Small intestine (tissue), 7 donors: Measurements from ENCODE around the gene DEPDC1B. TPM values are rescaled to one million over a fixed set of nuclear protein-coding genes. Genes with fewer than 3 reads are reported as not detected.

Source experiments
- DNase-seq, 2 donors: peaks; one replicate each; pipeline versions ENCODE4 v3.0.0 to v3.0.0-alpha.2; 2013
- FAIRE-seq: peaks from 2 replicates; lab custom pipeline; 2012; peaks lifted over from hg19 to GRCh38; lab: Jason Lieb, UNC
- H3K27ac ChIP-seq, 3 donors: one replicate each; pipeline ENCODE4 v1.5.1; 2013; ENCODE audit warnings: low read length in 2 of 3, mild to moderate bottlenecking in 2 of 3, control low read depth in 1 of 3, inconsistent platforms in 1 of 3, low read depth in 1 of 3, moderate library complexity in 1 of 3
- H3K27me3 ChIP-seq, 3 donors: one replicate each; pipeline ENCODE4 v1.6.1; 2013; ENCODE audit warnings: low read length in 3 of 3, inconsistent platforms in 1 of 3; ENCODE audit not compliant: control insufficient read depth in 3 of 3, insufficient read depth in 3 of 3
- H3K36me3 ChIP-seq, 3 donors: one replicate each; pipeline ENCODE4 v1.6.1; 2013; ENCODE audit warnings: low read length in 3 of 3, inconsistent platforms in 1 of 3, low read depth in 1 of 3, mild to moderate bottlenecking in 1 of 3, moderate library complexity in 1 of 3; ENCODE audit not compliant: control insufficient read depth in 3 of 3, insufficient read depth in 2 of 3
- H3K4me1 ChIP-seq, 3 donors: one replicate each; pipeline ENCODE4 v1.6.1; 2013; ENCODE audit warnings: low read length in 2 of 3, inconsistent platforms in 1 of 3, low read depth in 1 of 3, mild to moderate bottlenecking in 1 of 3, moderate library complexity in 1 of 3; ENCODE audit not compliant: control insufficient read depth in 3 of 3, insufficient read depth in 2 of 3
- H3K4me3 ChIP-seq, 3 donors: one replicate each; pipeline ENCODE4 v1.5.1; 2013; ENCODE audit warnings: low read length in 3 of 3, control low read depth in 1 of 3, inconsistent platforms in 1 of 3, low read depth in 1 of 3, mild to moderate bottlenecking in 1 of 3, moderate library complexity in 1 of 3
- H3K9me3 ChIP-seq, 2 donors: one replicate each; pipeline ENCODE4 v1.6.1; 2013; ENCODE audit warnings: low read depth in 1 of 2, low read length in 1 of 2; ENCODE audit not compliant: control insufficient read depth in 2 of 2, insufficient read depth in 1 of 2
- WGBS, 3 donors: extraction: QIAGEN DNeasy Blood & Tissue Kit; methylation state at CpG; one replicate each; pipeline ENCODE4 v1.1.7; 2013; 5-methylcytosine and 5-hydroxymethylcytosine counted together
- polyA plus RNA-seq, 4 donors: library from polyadenylated mRNA; stranded (reverse) in 3 of 4; unstranded in 1 of 4; fragments of 200-250 nt in 3 of 4; fragments of 120-200 nt in 1 of 4; gene quantifications; one replicate each; pipeline versions ENCODE4 v1.2.1 to v1.2.3, GENCODE V29; 2013
- donor health status: healthy with polysubstance abuse.
- donor health status: control.
- donor health status: control.
- donor health status: Bipolar disorder and iron deficiency.
- donor health status: healthy.

Gene DEPDC1B
- polyA plus RNA-seq, 4 donors, result 2.4 to 25.4 (median 14.3) TPM

DNA sequence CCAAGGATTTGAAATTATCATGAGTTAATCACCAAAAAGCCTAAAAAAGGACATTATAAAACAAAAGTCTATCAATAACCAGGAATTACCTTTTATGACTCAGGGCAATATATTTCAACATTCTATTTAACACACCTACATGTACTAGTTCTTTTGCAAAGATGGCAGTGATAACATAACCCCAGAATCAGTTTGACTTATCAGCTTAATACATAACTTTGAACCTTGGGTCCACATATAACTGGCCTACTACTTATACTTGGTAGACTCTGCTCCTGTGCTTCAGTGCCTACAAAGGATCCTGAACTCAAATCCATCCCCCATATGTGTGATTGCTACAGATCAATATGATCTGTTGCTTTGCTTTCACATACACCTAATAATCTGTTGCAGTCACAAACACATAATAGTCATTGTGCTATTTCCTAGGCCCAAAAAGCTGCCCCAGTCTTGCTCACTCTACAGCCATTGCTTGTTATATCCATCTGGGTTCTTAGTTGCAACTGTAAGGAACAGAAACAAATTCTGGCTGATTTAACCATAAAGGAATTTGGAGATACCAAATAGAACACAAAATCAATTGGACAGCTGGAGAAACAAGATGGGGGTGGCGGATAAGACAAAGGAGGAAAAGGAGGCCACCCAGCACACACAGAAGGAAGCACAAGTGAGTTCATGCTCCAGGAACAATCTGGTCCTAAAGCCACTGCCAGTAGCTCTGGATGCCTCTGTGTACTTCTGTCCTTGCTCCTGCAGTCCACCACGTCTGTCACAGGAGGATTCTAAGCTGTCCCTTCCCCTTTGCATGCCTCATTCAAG lies 25.5 kb downstream of the DEPDC1B start:
- Histone ChIP-seq H3K27me3 (no peaks in the 10 kb centered on the region), H3K36me3 (no peaks in the 10 kb centered on the region), H3K4me3 (no peak overlapping the region), H3K27ac (peak overlapping the region; percentile 43 to 88 (median 73)), H3K9me3 (no peaks in the 10 kb centered on the region), H3K4me1 (peaks cover 0 to 58% (median 2%) of the 10 kb centered on the region in 3 donors)
- FAIRE-seq (no peak), DNase-seq (peak; percentile 67 to 94)
- 45 to 59% (median 54%) methylated on average over 2 of the region's 2 CpGs for WGBS, 3 donors

DNA sequence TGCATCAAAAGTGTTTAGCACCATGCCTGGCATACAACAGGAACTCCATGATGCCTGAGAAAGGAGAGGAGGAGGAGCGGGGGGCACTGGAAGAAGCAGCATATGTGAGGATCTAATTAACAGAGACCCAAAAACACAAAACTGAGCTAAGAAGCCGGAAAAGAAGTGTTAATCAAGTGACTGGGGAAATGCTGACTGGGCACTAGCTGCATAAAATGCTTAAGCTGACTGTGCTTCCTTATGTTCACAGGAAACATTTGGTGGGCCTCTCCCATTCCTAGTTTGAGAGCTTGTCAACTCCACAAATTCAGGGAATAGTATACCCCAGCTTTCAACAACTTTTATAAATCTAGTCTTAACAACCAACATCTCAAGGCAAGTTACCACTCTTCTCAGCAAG lies 26.6 kb downstream of the DEPDC1B start:
- Histone ChIP-seq H3K4me1 (peaks cover 0 to 58% (median 2%) of the 10 kb centered on the region in 3 donors), H3K27ac (peak overlapping the region; percentile 87 to 89 (median 88)), H3K36me3 (no peaks in the 10 kb centered on the region), H3K9me3 (no peaks in the 10 kb centered on the region), H3K27me3 (no peaks in the 10 kb centered on the region), H3K4me3 (no peak overlapping the region)
- 12 to 63% (median 38%) methylated on average over 2 of the region's 2 CpGs for WGBS, 3 donors
- FAIRE-seq (no peak), DNase-seq (peak in 1 of 2 donors; percentile 67)

DNA sequence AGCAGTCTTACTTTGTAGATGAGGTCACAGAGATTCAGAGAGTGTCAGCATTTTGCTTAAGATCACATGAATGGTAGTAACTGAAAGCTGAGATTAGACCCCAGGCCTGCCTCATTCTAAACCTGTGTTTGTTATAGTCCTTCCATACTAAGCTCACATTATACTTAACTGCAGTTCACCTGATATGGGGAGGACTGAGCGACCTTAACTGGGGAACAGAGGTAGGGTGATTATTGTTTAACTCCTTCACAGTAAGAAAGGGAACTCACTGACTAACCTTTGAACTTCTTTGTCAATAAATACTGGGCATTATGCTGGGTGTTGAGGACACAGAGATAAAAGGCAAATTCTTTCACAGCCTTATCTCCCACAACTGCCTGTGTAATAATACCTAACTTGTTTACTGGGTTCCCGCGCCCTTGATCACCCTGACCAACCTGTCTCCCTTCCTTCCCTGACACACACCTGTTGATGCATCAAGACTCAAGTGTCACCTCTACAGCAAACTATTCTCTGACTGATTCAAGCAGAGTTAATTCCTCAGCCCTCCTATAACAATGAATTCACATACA lies 27.2 kb downstream of the DEPDC1B start:
- H3K36me3 ChIP-seq, result no peaks in the 10 kb centered on the region
- no peaks in the 10 kb centered on the region for H3K9me3 ChIP-seq
- DNase-seq, result peak; percentile 91 to 98
- no peak for FAIRE-seq
- no peaks in the 10 kb centered on the region for H3K27me3 ChIP-seq
- peaks cover 0 to 56% (median 2%) of the 10 kb centered on the region in 3 donors for H3K4me1 ChIP-seq
- peak overlapping the region; percentile 87 to 89 (median 88) for H3K27ac ChIP-seq
- no peak overlapping the region for H3K4me3 ChIP-seq
- WGBS, 3 donors, result 26 to 65% (median 47%) methylated on average over 3 of the region's 3 CpGs

DNA sequence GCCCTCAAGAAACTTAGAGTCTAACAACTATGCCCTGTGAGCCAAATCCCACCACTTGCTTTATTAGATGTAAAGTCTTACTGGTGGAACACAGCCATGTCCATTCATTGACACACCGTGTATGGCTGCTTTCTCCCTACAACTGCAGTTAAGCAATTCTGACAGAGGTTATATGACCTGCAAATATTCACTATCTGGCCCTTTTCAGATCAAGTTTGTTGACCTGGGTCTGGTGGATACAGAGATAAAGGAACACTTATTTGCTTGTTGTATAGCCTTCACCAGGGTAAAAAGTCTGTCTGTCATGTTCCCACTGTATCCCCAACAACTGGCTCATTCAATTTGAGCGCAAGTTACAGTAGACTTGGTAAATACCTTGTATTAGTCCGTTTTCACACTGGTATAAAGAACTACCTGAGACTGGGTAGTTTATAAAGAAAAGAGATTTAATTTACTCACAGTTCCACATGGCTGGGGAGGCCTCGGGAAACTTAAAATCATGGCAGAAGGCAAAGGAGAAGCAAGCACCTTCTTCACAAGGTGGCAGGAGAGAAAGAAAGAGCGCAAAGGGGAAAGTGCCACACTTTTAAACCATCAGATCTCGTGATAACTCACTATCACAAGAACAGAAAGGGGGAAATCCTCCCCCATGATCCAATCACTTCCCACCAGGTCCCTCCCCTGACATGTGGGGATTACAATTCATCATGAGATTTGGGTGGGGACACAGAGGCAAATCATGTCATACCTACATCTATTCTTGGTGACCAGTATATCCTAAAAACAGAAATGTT lies 27.9 kb downstream of the DEPDC1B start:
- Histone ChIP-seq H3K36me3 (no peaks in the 10 kb centered on the region), H3K4me1 (peaks cover 0 to 56% (median 2%) of the 10 kb centered on the region in 3 donors), H3K4me3 (no peak overlapping the region), H3K9me3 (no peaks in the 10 kb centered on the region), H3K27me3 (no peaks in the 10 kb centered on the region), H3K27ac (peak overlapping the region; percentile 68 to 88 (median 76))
- DNase-seq (peak; percentile 34 to 70), FAIRE-seq (no peak)
- WGBS, 3 donors, result 61 to 80% (median 64%) methylated on average over 6 of the region's 6 CpGs

DNA sequence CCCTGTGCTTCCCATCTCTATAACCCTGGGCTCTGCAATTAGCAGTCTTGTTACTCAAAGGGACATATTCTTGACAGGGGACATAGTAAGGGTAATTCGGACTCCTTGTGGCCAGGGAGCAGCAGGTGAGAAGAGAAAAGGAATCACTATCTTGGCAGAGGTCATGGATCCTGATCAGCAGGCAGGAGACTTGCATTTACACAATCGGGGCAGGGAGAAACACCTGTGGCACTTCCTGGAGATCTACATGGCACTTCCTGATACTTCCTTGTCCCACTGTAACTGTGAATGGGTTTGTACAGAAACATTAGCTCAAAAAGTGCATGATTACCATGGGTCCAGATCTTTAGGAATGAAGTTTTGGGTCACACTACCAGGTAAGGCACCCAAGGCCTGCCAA lies 29.2 kb downstream of the DEPDC1B start:
- H3K9me3 ChIP-seq, result peaks cover 0 to 9% of the 10 kb centered on the region in 2 donors
- H3K36me3 ChIP-seq, result peaks cover 0 to 9% (median 0%) of the 10 kb centered on the region in 3 donors
- FAIRE-seq (no peak), DNase-seq (peak; percentile 38 to 53)
- no peak overlapping the region for H3K4me3 ChIP-seq
- no peaks in the 10 kb centered on the region for H3K27me3 ChIP-seq
- H3K27ac ChIP-seq, result peak overlapping the region; percentile 63 to 88 (median 76)
- WGBS, 3 donors, result 16 to 72% (median 47%) methylated on average over 2 of the region's 2 CpGs
- peaks cover 0 to 45% (median 2%) of the 10 kb centered on the region in 3 donors for H3K4me1 ChIP-seq

DNA sequence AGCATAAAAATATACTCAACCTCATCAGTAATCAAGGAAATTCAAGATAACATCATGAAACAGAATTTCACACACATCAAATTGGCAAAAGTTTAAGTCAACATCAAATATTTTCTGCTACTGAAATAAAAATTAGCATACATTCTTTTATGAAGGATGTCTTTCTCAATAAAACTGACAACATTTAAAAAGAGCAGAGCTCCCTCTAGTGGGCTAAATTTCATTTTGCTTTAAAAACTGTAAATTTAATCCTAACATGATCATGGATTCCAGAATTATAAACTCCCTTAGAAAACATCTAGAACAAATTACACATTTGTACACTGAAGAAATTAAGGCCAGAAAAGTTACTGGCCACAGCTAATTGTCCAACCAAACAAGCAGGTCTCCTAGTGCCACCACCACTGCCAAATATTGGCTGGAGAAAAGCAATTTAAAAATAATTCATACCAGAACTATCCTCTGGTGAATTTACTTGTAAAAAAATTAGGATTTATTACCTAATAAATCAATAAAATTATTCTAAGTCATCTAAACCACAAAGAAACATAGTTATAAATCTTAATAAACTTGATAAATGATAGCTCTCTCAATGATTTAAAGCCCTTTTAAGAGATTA lies 31.2 kb downstream of the DEPDC1B start:
- FAIRE-seq, result peak; percentile 74
- peak overlapping the region in 1 of 3 donors; percentile 32 for H3K27ac ChIP-seq
- H3K9me3 ChIP-seq, result peaks cover 0 to 10% of the 10 kb centered on the region in 2 donors
- H3K36me3 ChIP-seq, result peaks cover 0 to 12% (median 0%) of the 10 kb centered on the region in 3 donors
- peaks cover 0 to 28% (median 0%) of the 10 kb centered on the region in 3 donors for H3K4me1 ChIP-seq
- peak; percentile 61 to 62 for DNase-seq
- no peak overlapping the region for H3K4me3 ChIP-seq
- H3K27me3 ChIP-seq, result no peaks in the 10 kb centered on the region

DNA sequence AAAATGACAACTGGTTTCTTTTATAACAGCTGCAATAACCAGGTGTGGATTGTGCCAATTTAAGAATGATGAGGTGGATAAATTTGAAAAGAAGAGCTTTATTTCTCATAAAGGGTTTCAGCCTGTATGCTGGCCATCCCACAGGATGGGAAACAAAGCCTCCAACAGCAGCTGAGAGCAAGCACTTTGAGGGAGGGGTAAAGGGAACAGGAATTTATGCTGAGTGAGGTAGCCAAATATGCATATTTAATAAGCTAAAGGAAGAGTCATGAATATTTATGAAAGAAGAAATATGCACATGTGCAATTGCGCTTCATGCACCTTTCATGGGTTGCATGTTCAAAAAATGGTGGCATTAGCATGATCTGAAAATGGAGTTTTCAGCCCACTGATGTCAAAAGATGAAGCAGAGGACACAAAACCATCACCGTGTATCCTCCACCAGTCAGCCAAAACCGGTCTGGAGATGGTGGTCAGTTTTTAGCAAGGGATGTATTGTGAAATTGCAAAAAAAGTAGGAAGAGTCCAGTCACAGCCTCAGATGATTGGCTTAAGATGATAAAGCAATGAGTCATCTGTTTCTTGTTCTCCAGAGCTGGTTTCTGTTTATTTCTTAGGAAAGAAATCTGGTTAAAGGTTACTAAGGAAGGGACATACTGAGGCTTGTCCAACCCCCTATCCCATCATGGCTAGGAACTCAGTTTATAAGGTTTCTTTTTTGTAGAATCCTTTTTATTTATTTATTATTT lies 47.9 kb downstream of the DEPDC1B start:
- no peak overlapping the region for H3K4me3 ChIP-seq
- WGBS, 3 donors, result 91 to 93% (median 91%) methylated on average over 3 of the region's 3 CpGs
- H3K36me3 ChIP-seq, result no peaks in the 10 kb centered on the region
- H3K27ac ChIP-seq, result no peak overlapping the region
- H3K9me3 ChIP-seq, result peaks cover 0 to 8% of the 10 kb centered on the region in 2 donors
- no peaks in the 10 kb centered on the region for H3K27me3 ChIP-seq
- DNase-seq (peak; percentile 8 to 36), FAIRE-seq (no peak)
- no peaks in the 10 kb centered on the region for H3K4me1 ChIP-seq
